Right cardiac atrium (tissue), 5 donors: ENCODE data around the gene RAB9A. TPM values are rescaled to one million over a fixed set of nuclear protein-coding genes. Genes with fewer than 3 reads are reported as not detected.
"Not testable (repeated sequence)": the region's sequence is repeated elsewhere in the genome, so short reads cannot be mapped to it uniquely, and the experiment has no call there.

Experiments
- ATAC-seq, 2 donors: fragments of 200-7000 bp; cut with Tn5 transposase; one replicate each; pipeline versions ENCODE4 v1.8.0 to v1.9.1; 2020; ENCODE audit warnings: moderate library complexity in 2 of 2, mild to moderate bottlenecking in 1 of 2
- DNase-seq, 3 donors: peaks; one replicate each; pipeline ENCODE4 v3.0.0-alpha.2; 2020
- H3K27ac ChIP-seq: one replicate; pipeline ENCODE4 v1.5.1; 2013; ENCODE audit warnings: mild to moderate bottlenecking, low read length, control low read depth, moderate library complexity
- H3K27me3 ChIP-seq: one replicate; pipeline ENCODE4 v1.6.1; 2013; ENCODE audit not compliant: control insufficient read depth, insufficient read depth
- H3K4me1 ChIP-seq: one replicate; pipeline ENCODE4 v1.6.1; 2013; ENCODE audit warnings: low read length; ENCODE audit not compliant: control insufficient read depth, insufficient read depth
- H3K4me3 ChIP-seq: one replicate; pipeline ENCODE4 v1.5.1; 2013; ENCODE audit warnings: low read length, control low read depth
- H3K9me3 ChIP-seq: one replicate; pipeline ENCODE4 v1.6.1; 2013; ENCODE audit warnings: low read length; ENCODE audit not compliant: control insufficient read depth
- WGBS: extraction: QIAGEN DNeasy Blood & Tissue Kit; methylation state at CpG from one replicate; pipeline ENCODE4 v1.1.7; 2013; 5-methylcytosine and 5-hydroxymethylcytosine counted together
- intact Hi-C, 4 donors: fragments of 100-400 bp; cut with DNase I; formaldehyde crosslinking; loops; one replicate each; pipeline versions ENCODE4 v1.11.0 to v1.14.0; 2022 to 2023
- long read RNA-seq, 4 donors: library from polyadenylated mRNA; unstranded; transcript quantifications; one replicate each; pipeline ENCODE4 v2.0.0, GENCODE V29; 2020 to 2021
- polyA plus RNA-seq: library from polyadenylated mRNA; stranded (reverse); fragments of 200-250 nt; gene quantifications from one replicate; pipeline ENCODE4 v1.2.3, GENCODE V29; 2013
- total RNA-seq, 4 donors: library from RNA; stranded (reverse); fragmentation: NEBNext Ultra II Directional; extraction: Animal tissue kit (Norgen Biotek cat#: 25700); gene quantifications; one replicate each; pipeline ENCODE4 v1.2.1, GENCODE V29; 2021
- donor health status: healthy with polysubstance abuse.
- donor health status: DM: no; HTN: yes; CAD: no.
- donor health status: DM: no; HTN: no; CAD: no.
- donor health status: DM: no; HTN: yes; CAD: no; lungs with severe emphysema.
- donor health status: DM: yes; HTN: yes; CAD: no.

RAB9A gene, protein sequence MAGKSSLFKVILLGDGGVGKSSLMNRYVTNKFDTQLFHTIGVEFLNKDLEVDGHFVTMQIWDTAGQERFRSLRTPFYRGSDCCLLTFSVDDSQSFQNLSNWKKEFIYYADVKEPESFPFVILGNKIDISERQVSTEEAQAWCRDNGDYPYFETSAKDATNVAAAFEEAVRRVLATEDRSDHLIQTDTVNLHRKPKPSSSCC
- total RNA-seq (10 to 100 TPM; 18.5 to 20.6 (median 19.5) TPM), polyA plus RNA-seq (19.4 TPM)
- long read RNA-seq, donor 1, transcript RAB9A-202 (3 exons, 2,039 nt) = major isoform, 17 of 24 reads
- long read RNA-seq, donor 1, transcript RAB9A-203 (2 exons, 737 nt) = minor isoform, 5 of 24 reads
- long read RNA-seq, donor 1, partial matches to known transcripts = 0 of 24 reads
- long read RNA-seq, donor 1, other reads (novel, unspliced or antisense) = 2 of 24 reads
- long read RNA-seq, donor 2, transcript RAB9A-202 (3 exons, 2,039 nt) = major isoform, 13 of 18 reads
- long read RNA-seq, donor 2, partial matches to known transcripts = 0 of 18 reads
- long read RNA-seq, donor 2, other reads (novel, unspliced or antisense) = 3 of 18 reads
- long read RNA-seq, donor 3, transcript RAB9A-202 (3 exons, 2,039 nt) = major isoform, 48 of 63 reads
- long read RNA-seq, donor 3, transcript RAB9A-203 (2 exons, 737 nt) = minor isoform, 13 of 63 reads
- long read RNA-seq, donor 3, partial matches to known transcripts = 0 of 63 reads
- long read RNA-seq, donor 3, other reads (novel, unspliced or antisense) = 0 of 63 reads
- long read RNA-seq, donor 4, partial matches to known transcripts = 0 of 6 reads
- long read RNA-seq, donor 4, other reads (novel, unspliced or antisense) = 0 of 6 reads

DNA sequence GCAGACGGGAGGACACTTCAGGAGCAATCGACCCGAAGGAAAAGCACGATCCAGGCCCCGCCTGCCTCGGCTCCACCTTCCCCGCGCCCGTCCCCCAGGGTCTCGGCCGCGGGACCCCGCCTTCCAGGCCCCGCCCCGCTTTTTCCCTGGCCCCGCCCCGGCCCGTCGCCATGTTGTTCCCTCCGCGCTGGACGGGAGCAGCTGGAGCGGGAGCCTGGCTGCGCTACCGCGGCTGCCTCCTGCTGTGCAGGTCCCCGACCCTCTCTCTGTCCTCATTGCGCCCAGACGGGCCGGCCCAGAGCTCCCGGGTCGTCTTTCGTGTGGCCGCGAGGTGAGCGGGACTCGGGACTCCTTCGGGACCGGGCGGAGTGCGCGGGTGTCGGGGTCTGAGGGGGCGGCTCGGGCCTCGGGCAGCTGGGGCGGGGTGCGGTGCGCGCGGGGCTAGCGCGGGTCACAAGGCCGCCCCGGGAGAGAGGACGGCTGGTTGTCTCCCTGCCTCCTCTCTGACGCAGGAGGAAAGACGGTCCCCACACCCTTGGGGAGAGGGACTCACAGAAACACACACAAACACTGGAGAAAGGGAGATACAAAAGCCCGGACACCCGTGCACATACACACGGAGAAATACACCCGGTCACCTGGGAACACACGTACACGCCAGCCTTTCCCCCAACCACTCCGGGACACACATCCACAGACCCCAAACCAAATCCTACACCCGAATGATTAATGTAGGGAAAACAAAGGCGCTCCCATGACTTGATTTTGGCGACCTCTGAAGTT, at the start of gene RAB9A:
Gene RAB9A, plus strand, starts transcription at position 171 of the 783 bp plus-strand sequence. CDS start 19,619 bp downstream, outside the sequence.
- Histone ChIP-seq H3K4me1 (peaks cover 5% of the 10 kb centered on the region), H3K9me3 (no peaks in the 10 kb centered on the region), H3K27me3 (no peaks in the 10 kb centered on the region), H3K4me3 (peak within 1 kb of the TSS; percentile 83), H3K27ac (peak within 1 kb of the TSS; percentile 96)
- ATAC-seq = peak; percentile 99
- peak; percentile 87 to 95 (median 93) for DNase-seq
- intact Hi-C loops = no loop called here
- under 1% methylated on average over 68 of the region's 68 CpGs for WGBS

DNA sequence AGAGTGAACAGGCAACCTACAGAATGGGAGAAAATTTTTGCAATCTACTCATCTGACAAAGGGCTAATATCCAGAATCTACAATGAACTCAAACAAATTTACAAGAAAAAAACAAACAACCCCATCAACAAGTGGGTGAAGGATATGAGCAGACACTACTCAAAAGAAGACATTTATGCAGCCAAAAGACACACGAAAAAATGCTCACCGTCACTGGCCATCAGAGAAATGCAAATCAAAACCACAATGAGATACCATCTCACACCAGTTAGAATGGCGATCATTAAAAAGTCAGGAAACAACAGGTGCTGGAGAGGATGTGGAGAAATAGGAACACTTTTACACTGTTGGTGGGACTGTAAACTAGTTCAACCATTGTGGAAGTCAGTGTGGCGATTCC, 47.2 kb upstream of the RAB9A start:
- H3K9me3 ChIP-seq, ATAC-seq, H3K4me1 ChIP-seq, DNase-seq, H3K27ac ChIP-seq, H3K27me3 ChIP-seq, H3K4me3 ChIP-seq, intact Hi-C loops: not testable (repeated sequence)
- 63% methylated on average over 2 of the region's 4 CpGs for WGBS

DNA sequence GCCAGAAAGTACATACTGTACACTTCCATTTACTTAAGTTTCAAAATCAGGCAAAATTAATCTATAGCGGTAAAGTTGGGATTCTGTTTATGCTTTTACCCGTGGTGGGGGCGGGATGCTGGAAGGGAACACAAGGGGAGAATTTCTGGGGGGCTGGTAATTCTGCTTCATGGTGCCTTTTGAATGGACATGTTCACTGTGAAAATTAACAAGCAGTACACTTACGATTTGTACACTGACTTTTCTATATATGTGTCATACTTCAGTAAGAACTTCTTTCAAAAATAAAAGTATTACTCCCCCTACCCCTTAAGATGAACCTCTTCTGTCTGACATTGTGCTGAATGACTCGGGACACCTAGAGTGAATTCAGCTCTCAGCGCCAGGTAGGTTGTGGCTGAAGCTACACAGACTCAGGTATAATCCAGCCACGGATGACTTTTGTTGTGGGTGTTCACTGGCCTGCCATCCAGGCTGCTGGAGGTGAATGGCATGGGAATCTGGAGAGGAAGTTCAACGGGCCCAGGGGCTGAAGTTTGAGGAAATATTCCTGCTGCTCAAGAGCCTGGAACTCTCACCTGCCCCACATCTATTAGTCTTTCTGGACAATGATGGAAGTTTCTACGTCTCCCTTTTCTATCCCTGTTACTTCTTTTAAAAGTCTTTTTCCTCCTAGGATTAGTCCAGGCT, 43.3 kb upstream of the RAB9A start:
- no peaks in the 10 kb centered on the region for H3K27me3 ChIP-seq
- 60% methylated on average over 9 of the region's 9 CpGs for WGBS

DNA sequence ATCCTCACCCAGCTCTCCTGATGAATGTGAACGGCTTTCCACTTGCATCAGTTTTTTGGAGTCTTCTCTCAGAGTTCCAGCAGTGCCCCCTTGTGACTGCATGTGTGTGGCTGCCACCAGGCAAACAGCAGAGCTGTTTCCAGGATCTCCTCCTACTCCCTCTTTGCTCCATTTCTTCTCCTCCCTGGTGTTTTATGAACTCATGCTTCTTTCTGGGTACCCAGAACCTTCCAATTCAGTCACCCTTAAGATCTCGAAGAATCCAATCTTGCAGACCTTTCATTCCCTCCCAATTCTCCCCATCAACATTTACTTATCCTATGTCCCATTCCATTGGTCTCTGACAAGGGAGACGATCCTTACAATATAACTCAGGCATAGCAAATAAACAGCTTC, 42.8 kb upstream of the RAB9A start:
- ATAC-seq (peak; percentile 57 to 79), DNase-seq (peak; percentile 63 to 84 (median 73))
- Histone ChIP-seq H3K9me3 (no peaks in the 10 kb centered on the region), H3K27me3 (no peaks in the 10 kb centered on the region), H3K4me3 (no peak overlapping the region), H3K27ac (no peak overlapping the region), H3K4me1 (peaks cover 3% of the 10 kb centered on the region)
- 37% methylated on average over 3 of the region's 3 CpGs for WGBS
- intact Hi-C loops = loop anchor here (2.0 to 5.0 kb wide), 2 partner anchors 139 kb away; no protein-coding TSS in a partner anchor

More for the DNA sequence above, 43.3 kb upstream of the RAB9A start:
- no peak overlapping the region for H3K4me3 ChIP-seq
- DNase-seq (no peak), ATAC-seq (no peak)
- no peak overlapping the region for H3K27ac ChIP-seq
- intact Hi-C loops = loop anchor here (2.0 to 5.0 kb wide), 2 partner anchors 138 to 139 kb away; no protein-coding TSS in a partner anchor
- peaks cover 3% of the 10 kb centered on the region for H3K4me1 ChIP-seq
- no peaks in the 10 kb centered on the region for H3K9me3 ChIP-seq

DNA sequence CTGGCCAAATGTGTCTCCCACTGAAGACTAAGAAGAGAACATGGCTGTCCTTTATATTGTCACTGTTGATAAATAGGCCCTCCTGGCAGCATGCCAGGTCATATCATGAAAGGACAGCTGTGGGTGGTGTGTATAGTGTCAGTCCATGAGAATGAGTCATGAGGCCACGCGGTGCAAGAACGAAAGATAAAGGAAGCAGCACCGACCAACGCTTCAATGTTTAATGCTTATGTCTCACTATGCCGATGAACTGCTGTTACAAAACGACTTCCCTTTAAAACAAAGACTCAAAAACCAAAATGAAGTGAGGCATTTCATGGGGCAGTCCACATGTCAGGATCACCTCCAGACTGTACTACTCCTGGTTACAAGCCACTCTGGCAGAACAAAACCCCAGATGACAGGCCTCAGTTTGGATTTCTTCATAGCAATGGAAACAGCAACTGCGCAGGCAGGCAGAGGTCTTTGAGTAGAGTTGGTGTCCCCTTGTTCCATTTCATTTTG, 41.2 kb upstream of the RAB9A start:
- intact Hi-C loops = loop anchor here (2.0 to 5.0 kb wide), 2 partner anchors 140 to 141 kb away; no protein-coding TSS in a partner anchor
- H3K27me3 ChIP-seq = no peaks in the 10 kb centered on the region
- no peak overlapping the region for H3K4me3 ChIP-seq
- DNase-seq (peak; percentile 60 to 76 (median 66)), ATAC-seq (peak; percentile 71 to 79)
- 19% methylated on average over 8 of the region's 8 CpGs for WGBS
- H3K9me3 ChIP-seq = no peaks in the 10 kb centered on the region
- peak overlapping the region; percentile 45 for H3K27ac ChIP-seq
- peaks cover 3% of the 10 kb centered on the region for H3K4me1 ChIP-seq

DNA sequence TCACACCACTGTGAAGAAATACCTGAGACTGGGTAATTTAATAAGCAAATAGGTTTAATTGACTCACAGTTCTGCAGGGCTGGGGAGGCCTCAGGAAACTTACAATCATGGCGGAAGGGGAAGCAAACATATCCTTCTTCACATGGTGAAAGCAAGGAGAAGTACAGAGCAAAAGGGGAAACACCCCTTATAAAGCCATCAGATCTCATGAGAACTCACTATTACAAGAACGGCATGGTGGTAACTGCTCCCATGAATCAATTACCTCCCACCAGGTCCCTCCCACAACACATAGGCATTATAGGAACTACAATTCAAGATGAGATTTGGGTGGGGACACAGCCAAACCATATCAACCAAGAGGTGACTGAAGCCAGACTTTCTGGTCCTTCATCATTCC, 40.6 kb upstream of the RAB9A start:
- not testable (repeated sequence) for ATAC-seq, H3K9me3 ChIP-seq, H3K27me3 ChIP-seq, DNase-seq, H3K27ac ChIP-seq, H3K4me3 ChIP-seq, H3K4me1 ChIP-seq
- WGBS = 90% methylated on average over 2 of the region's 2 CpGs
- intact Hi-C loops = loop anchor here in 3 of 4 donors (5.0 kb wide), 1 partner anchor 141 kb away; no protein-coding TSS in a partner anchor

DNA sequence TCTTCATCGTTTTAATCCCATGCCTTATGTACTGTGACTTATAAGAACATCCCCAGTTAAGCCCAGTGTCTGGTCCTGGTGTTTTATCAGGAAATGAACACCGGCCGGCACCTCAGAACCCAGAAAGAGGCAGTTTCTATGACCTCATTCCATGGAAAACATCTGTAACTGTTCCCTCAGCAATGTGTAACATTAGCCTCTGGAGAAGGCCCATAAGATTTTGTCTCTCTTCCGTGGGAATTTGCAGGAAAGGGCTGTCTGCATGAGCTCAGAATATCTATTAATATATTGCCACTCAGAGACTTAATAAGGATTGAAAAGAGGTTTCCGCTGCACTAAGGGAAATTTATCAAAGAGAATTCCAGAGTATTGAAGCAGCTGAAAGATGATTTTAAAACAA, 39.1 kb upstream of the RAB9A start:
- Histone ChIP-seq H3K4me3 (no peak overlapping the region), H3K9me3 (no peaks in the 10 kb centered on the region), H3K27ac (no peak overlapping the region), H3K27me3 (no peaks in the 10 kb centered on the region), H3K4me1 (peaks cover 3% of the 10 kb centered on the region)
- ATAC-seq = no peak
- DNase-seq = no peak
- WGBS = 47% methylated on average over 5 of the region's 5 CpGs
- intact Hi-C loops = loop anchor here in 3 of 4 donors (5.0 to 10.0 kb wide), 3 partner anchors 85 to 385 kb away; partner anchors contain the start of genes OFD1 (in 1 of the 3) and TRAPPC2 (in 1 of the 3)

DNA sequence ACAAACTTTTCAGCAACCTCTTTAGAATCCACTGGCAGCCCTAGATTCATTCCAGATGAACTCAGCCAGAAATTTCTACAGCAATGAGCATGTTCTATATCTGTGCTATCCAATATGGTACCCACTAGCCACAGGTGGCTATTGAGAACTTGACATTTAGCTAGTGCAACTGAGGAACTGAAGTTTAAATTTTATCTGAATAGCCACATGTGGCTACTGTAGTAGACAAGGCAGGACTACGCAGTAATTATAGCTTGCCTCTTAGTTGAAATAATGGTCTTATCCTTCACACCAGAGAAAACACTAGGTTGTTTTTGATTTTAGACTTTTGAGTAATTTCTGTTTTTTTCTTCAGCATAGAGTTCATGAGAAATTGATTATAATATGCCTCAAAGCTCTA, 38.6 kb upstream of the RAB9A start:
- Histone ChIP-seq H3K27me3 (no peaks in the 10 kb centered on the region), H3K27ac (no peak overlapping the region), H3K9me3 (no peaks in the 10 kb centered on the region), H3K4me3 (no peak overlapping the region), H3K4me1 (peaks cover 3% of the 10 kb centered on the region)
- ATAC-seq (no peak), DNase-seq (no peak)
- 100% methylated on average over 1 of the region's 1 CpG for WGBS
- intact Hi-C loops = loop anchor here in 2 of 4 donors (10.0 kb wide), 2 partner anchors 84 to 384 kb away; partner anchors contain the start of genes OFD1 (in 1 of the 2) and TRAPPC2 (in 1 of the 2)

DNA sequence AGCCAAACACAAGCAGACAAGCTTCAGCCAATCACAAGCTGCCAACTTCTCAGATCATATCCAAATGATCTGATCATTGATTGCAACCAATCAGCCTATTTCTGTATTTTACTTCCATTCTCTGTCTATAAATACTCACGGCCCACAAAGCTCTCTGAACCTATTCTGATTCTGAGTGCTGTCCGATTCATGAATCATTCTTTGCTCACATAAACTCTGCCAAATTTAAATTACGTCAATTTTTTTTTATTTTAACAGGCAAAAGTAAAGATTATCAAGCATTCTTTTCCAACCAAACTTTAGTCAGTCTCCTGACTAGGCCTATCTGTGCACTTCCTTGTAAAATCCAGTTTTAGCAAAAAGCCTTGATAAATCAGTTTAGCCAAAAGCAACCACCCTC, 37.8 kb upstream of the RAB9A start:
- intact Hi-C loops = loop anchor here in 2 of 4 donors (10.0 kb wide), 2 partner anchors 84 to 384 kb away; partner anchors contain the start of genes OFD1 (in 1 of the 2) and TRAPPC2 (in 1 of the 2)
- WGBS = 61% methylated on average over 3 of the region's 3 CpGs
- Histone ChIP-seq H3K27me3 (no peaks in the 10 kb centered on the region), H3K27ac (no peak overlapping the region), H3K9me3 (no peaks in the 10 kb centered on the region), H3K4me1 (peaks cover 3% of the 10 kb centered on the region), H3K4me3 (no peak overlapping the region)
- ATAC-seq = no peak
- no peak for DNase-seq
